Subcutaneous abdominal adipose tissue (tissue), 5 donors: Measurements from ENCODE around the gene ICOSLG.

ENCODE experiments used
- H3K27ac ChIP-seq: one replicate; pipeline ENCODE4 v1.7.0; 2013; ENCODE audit warnings: low read depth, mild to moderate bottlenecking, inconsistent platforms, low read length, moderate library complexity
- H3K27me3 ChIP-seq, 5 donors: one replicate each; pipeline ENCODE4 v1.7.0; 2013; ENCODE audit warnings: low read length in 5 of 5, inconsistent platforms in 1 of 5; ENCODE audit not compliant: control insufficient read depth in 5 of 5, insufficient read depth in 4 of 5
- H3K36me3 ChIP-seq, 5 donors: one replicate each; pipeline ENCODE4 v1.7.0; 2013; ENCODE audit warnings: low read length in 5 of 5; ENCODE audit not compliant: control insufficient read depth in 5 of 5, insufficient read depth in 5 of 5
- H3K4me1 ChIP-seq, 5 donors: one replicate each; pipeline ENCODE4 v1.7.0; 2013; ENCODE audit warnings: low read length in 5 of 5, mild to moderate bottlenecking in 3 of 5, moderate library complexity in 1 of 5; ENCODE audit not compliant: control insufficient read depth in 5 of 5, insufficient read depth in 5 of 5
- H3K4me3 ChIP-seq, 5 donors: one replicate each; pipeline ENCODE4 v1.7.0; 2013; ENCODE audit warnings: low read length in 5 of 5, low read depth in 1 of 5
- H3K9ac ChIP-seq, 5 donors: one replicate each; pipeline ENCODE4 v1.7.0; 2013; ENCODE audit warnings: low read length in 5 of 5, mild to moderate bottlenecking in 4 of 5, moderate library complexity in 3 of 5
- H3K9me3 ChIP-seq, 5 donors: one replicate each; pipeline ENCODE4 v1.7.0; 2013; ENCODE audit warnings: low read length in 5 of 5; ENCODE audit not compliant: control insufficient read depth in 5 of 5
- donor health status: healthy.
- donor health status: healthy.
- donor health status: healthy.
- donor health status: healthy.
- donor health status: healthy.

ICOSLG gene

GRCh38 chr21:44282370-44282769 is 41.6 kb upstream of the ICOSLG start:
- Histone ChIP-seq H3K27me3 (peaks cover 6 to 18% (median 12%) of the 10 kb centered on the region in 5 donors), H3K9ac (peak overlapping the region in 1 of 5 donors; percentile 3), H3K4me1 (peaks cover 0 to 7% (median 0%) of the 10 kb centered on the region in 5 donors), H3K36me3 (no peaks in the 10 kb centered on the region), H3K27ac (no peak overlapping the region), H3K4me3 (no peak overlapping the region), H3K9me3 (no peaks in the 10 kb centered on the region)

- Histone ChIP-seq H3K36me3 (no peaks in the 10 kb centered on the region), H3K27ac (no peak overlapping the region), H3K9ac (no peak overlapping the region), H3K4me1 (peaks cover 0 to 7% (median 0%) of the 10 kb centered on the region in 5 donors), H3K27me3 (peaks cover 6 to 14% (median 7%) of the 10 kb centered on the region in 5 donors), H3K4me3 (no peak overlapping the region), H3K9me3 (no peaks in the 10 kb centered on the region)
These were observed 41.1 kb upstream of the ICOSLG start for GRCh38 chr21:44281801-44282200.

- no peak overlapping the region for H3K9ac ChIP-seq
- no peak overlapping the region for H3K27ac ChIP-seq
- peaks cover 0 to 2% (median 0%) of the 10 kb centered on the region in 5 donors for H3K27me3 ChIP-seq
- H3K36me3 ChIP-seq, result no peaks in the 10 kb centered on the region
- H3K4me1 ChIP-seq, result no peaks in the 10 kb centered on the region
- H3K9me3 ChIP-seq, result no peaks in the 10 kb centered on the region
- H3K4me3 ChIP-seq, result no peak overlapping the region
These were observed 38.9 kb upstream of the ICOSLG start for GRCh38 chr21:44279354-44280260.

GRCh38 chr21:44275041-44275440 is 34.3 kb upstream of the ICOSLG start:
- H3K9ac ChIP-seq, result no peak overlapping the region

GRCh38 chr21:44273046-44273445 is 32.3 kb upstream of the ICOSLG start:
- Histone ChIP-seq H3K27ac (no peak overlapping the region), H3K9me3 (no peaks in the 10 kb centered on the region), H3K36me3 (no peaks in the 10 kb centered on the region), H3K27me3 (peaks cover 0 to 6% (median 0%) of the 10 kb centered on the region in 5 donors), H3K9ac (no peak overlapping the region), H3K4me1 (no peaks in the 10 kb centered on the region), H3K4me3 (no peak overlapping the region)

More at GRCh38 chr21:44275041-44275440, 34.3 kb upstream of the ICOSLG start:
- no peaks in the 10 kb centered on the region for H3K4me1 ChIP-seq
- H3K9me3 ChIP-seq, result no peaks in the 10 kb centered on the region
- H3K27ac ChIP-seq, result no peak overlapping the region
- no peaks in the 10 kb centered on the region for H3K36me3 ChIP-seq
- H3K4me3 ChIP-seq, result no peak overlapping the region
- H3K27me3 ChIP-seq, result peaks cover 0 to 6% (median 0%) of the 10 kb centered on the region in 5 donors

GRCh38 chr21:44272284-44272858 is 31.6 kb upstream of the ICOSLG start:
- Histone ChIP-seq H3K9me3 (no peaks in the 10 kb centered on the region), H3K36me3 (no peaks in the 10 kb centered on the region), H3K9ac (no peak overlapping the region), H3K4me1 (no peaks in the 10 kb centered on the region), H3K27me3 (peaks cover 0 to 6% (median 0%) of the 10 kb centered on the region in 5 donors), H3K4me3 (no peak overlapping the region), H3K27ac (no peak overlapping the region)

GRCh38 chr21:44271558-44272283 is 31.0 kb upstream of the ICOSLG start:
- Histone ChIP-seq H3K36me3 (no peaks in the 10 kb centered on the region), H3K4me3 (no peak overlapping the region), H3K27me3 (peaks cover 0 to 6% (median 0%) of the 10 kb centered on the region in 5 donors), H3K27ac (no peak overlapping the region), H3K9ac (peak overlapping the region in 1 of 5 donors; percentile 4), H3K9me3 (no peaks in the 10 kb centered on the region), H3K4me1 (no peaks in the 10 kb centered on the region)

- H3K9me3 ChIP-seq, result no peaks in the 10 kb centered on the region
- no peak overlapping the region for H3K9ac ChIP-seq
- H3K27me3 ChIP-seq, result peaks cover 0 to 6% (median 0%) of the 10 kb centered on the region in 5 donors
- no peak overlapping the region for H3K27ac ChIP-seq
- H3K4me1 ChIP-seq, result no peaks in the 10 kb centered on the region
- H3K36me3 ChIP-seq, result no peaks in the 10 kb centered on the region
- no peak overlapping the region for H3K4me3 ChIP-seq
These were observed 28.3 kb upstream of the ICOSLG start for GRCh38 chr21:44269090-44269489.

GRCh38 chr21:44267655-44268142 is 27.0 kb upstream of the ICOSLG start:
- H3K27me3 ChIP-seq, result peaks cover 0 to 4% (median 0%) of the 10 kb centered on the region in 5 donors
- no peak overlapping the region for H3K4me3 ChIP-seq
- no peaks in the 10 kb centered on the region for H3K4me1 ChIP-seq
- no peak overlapping the region for H3K27ac ChIP-seq
- no peaks in the 10 kb centered on the region for H3K9me3 ChIP-seq
- H3K36me3 ChIP-seq, result no peaks in the 10 kb centered on the region
- no peak overlapping the region for H3K9ac ChIP-seq
